Type B pancreatic cell (in vitro differentiated cells): ENCODE data around the gene RASSF8. TPM values are rescaled to one million over a fixed set of nuclear protein-coding genes. Genes with fewer than 3 reads are reported as not detected.

Experiments
- DNase-seq: peaks from one replicate; pipeline ENCODE4 v3.0.0; 2021; ENCODE audit warnings: mixed read lengths; ENCODE audit not compliant: unreplicated experiment; ENCODE audit errors: extremely low spot score
- H3K27ac Mint-ChIP-seq: 2 replicates; pipeline ENCODE4 v1.8.0; 2021; ENCODE audit warnings: mild to moderate bottlenecking, mixed read lengths
- H3K27me3 Mint-ChIP-seq: 2 replicates; pipeline ENCODE4 v1.8.0; 2021; ENCODE audit warnings: mixed read lengths
- H3K36me3 Mint-ChIP-seq: 2 replicates; pipeline ENCODE4 v1.8.0; 2021; ENCODE audit warnings: mixed read lengths
- H3K4me1 Mint-ChIP-seq: one replicate; pipeline ENCODE4 v1.8.0; 2021; ENCODE audit warnings: mixed read lengths; ENCODE audit not compliant: unreplicated experiment
- H3K4me3 Mint-ChIP-seq: 2 replicates; pipeline ENCODE4 v1.8.0; 2021; ENCODE audit warnings: mild to moderate bottlenecking, mixed read lengths
- H3K9me3 Mint-ChIP-seq: 2 replicates; pipeline ENCODE4 v1.8.0; 2021; ENCODE audit warnings: mixed read lengths
- CTCF ChIP-seq: fragments of 200-600 bp; sonication (generic); conservative IDR thresholded peaks from 2 replicates; pipeline ENCODE4 v1.5.0; 2021; ENCODE audit warnings: antibody characterized with exemption, mild to moderate bottlenecking
- total RNA-seq: library from RNA; stranded (reverse); gene quantifications from 2 replicates; pipeline ENCODE4 v1.2.1, GENCODE V29; 2021; ENCODE audit warnings: low replicate concordance

Gene RASSF8
- total RNA-seq, 1 donor from 2014 or later = 46.3 TPM

- Mint-ChIP-seq H3K9me3 (no peaks in the 10 kb centered on the region), H3K4me3 (no peak overlapping the region), H3K4me1 (peaks cover 12% of the 10 kb centered on the region), H3K36me3 (peaks cover 31% of the 10 kb centered on the region), H3K27ac (no peak overlapping the region), H3K27me3 (peaks cover 3% of the 10 kb centered on the region)
- no peak for DNase-seq
- no peak for TF ChIP-seq CTCF
Measured at GRCh38 chr12:25962932-25963525, 4.5 kb downstream of the RASSF8 start.

GRCh38 chr12:25965682-25966081 is 7.2 kb downstream of the RASSF8 start:
- H3K27ac Mint-ChIP-seq = no peak overlapping the region
- H3K36me3 Mint-ChIP-seq = peaks cover 38% of the 10 kb centered on the region
- TF ChIP-seq CTCF = no peak
- H3K27me3 Mint-ChIP-seq = peaks cover 3% of the 10 kb centered on the region
- DNase-seq = no peak
- H3K4me1 Mint-ChIP-seq = peaks cover 12% of the 10 kb centered on the region
- H3K4me3 Mint-ChIP-seq = no peak overlapping the region
- H3K9me3 Mint-ChIP-seq = no peaks in the 10 kb centered on the region

GRCh38 chr12:25970082-25970481 is 11.6 kb downstream of the RASSF8 start:
- no peak overlapping the region for H3K4me3 Mint-ChIP-seq
- H3K36me3 Mint-ChIP-seq = peaks cover 18% of the 10 kb centered on the region
- peaks cover 14% of the 10 kb centered on the region for H3K4me1 Mint-ChIP-seq
- no peak overlapping the region for H3K27ac Mint-ChIP-seq
- DNase-seq = no peak
- no peak for TF ChIP-seq CTCF
- H3K9me3 Mint-ChIP-seq = no peaks in the 10 kb centered on the region
- no peaks in the 10 kb centered on the region for H3K27me3 Mint-ChIP-seq

GRCh38 chr12:25970916-25971653 is 12.6 kb downstream of the RASSF8 start:
- DNase-seq = no peak
- Mint-ChIP-seq H3K27ac (no peak overlapping the region), H3K4me3 (no peak overlapping the region), H3K4me1 (peaks cover 21% of the 10 kb centered on the region), H3K9me3 (no peaks in the 10 kb centered on the region), H3K36me3 (peaks cover 21% of the 10 kb centered on the region), H3K27me3 (no peaks in the 10 kb centered on the region)
- TF ChIP-seq CTCF = peak; percentile 51

GRCh38 chr12:25971654-25972041 is 13.2 kb downstream of the RASSF8 start:
- TF ChIP-seq CTCF = no peak
- Mint-ChIP-seq H3K27me3 (no peaks in the 10 kb centered on the region), H3K36me3 (peaks cover 21% of the 10 kb centered on the region), H3K27ac (no peak overlapping the region), H3K4me1 (peaks cover 21% of the 10 kb centered on the region), H3K9me3 (no peaks in the 10 kb centered on the region), H3K4me3 (no peak overlapping the region)
- DNase-seq = no peak
